HS-27A (cell line): ENCODE data around the gene RAP2C.

Source experiments
- DNase-seq: peaks from one replicate; pipeline ENCODE4 v3.0.0-alpha.2; 2012; ENCODE audit warnings: low read depth, missing footprints

RAP2C gene

DNA sequence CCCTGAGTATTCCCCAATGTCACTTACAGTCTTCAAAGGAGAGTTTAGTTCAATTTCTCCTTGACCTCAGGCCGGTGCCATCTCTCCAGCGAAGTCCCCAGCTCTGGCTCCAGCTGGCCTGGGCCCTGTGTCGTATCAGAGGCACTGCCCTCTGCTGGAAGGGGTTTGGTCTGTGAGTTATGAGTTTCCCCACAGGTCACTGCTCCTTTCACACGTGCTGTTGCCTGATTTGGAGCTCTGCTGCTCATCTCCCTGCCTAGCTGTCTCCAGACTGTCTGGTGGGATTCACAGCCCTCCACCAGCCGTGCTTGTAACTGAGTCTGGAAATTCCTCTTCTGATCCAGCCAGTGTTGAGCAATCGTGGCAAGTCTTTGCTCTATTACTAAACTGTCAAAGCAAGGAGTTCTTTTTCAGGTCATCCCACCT is at the start of gene RAP2C:
TSS of gene RAP2C (minus strand) at position 105 of the 426 bp plus-strand sequence. CDS start 2,179 bp downstream, outside the sequence.
- peak; percentile 24 for DNase-seq

DNA sequence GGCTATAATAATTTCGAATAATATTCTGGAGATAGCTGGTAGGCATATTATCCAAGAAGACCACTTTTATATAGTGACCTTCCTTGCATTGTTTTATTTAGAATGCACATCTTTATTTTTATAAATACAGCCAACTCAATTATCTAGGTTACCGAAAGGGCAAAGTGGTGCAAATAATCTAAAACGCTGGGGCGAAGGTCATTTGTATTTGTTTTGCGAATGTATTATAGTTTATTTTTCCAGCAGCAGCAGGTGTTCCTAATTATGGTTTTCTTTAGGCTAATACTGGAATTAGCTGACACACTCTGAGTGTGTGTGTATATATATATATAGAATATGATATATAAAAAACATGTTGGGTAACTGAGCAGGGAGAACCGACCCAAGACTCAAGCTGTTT is 48.1 kb upstream of the RAP2C start:
- DNase-seq = no peak

DNA sequence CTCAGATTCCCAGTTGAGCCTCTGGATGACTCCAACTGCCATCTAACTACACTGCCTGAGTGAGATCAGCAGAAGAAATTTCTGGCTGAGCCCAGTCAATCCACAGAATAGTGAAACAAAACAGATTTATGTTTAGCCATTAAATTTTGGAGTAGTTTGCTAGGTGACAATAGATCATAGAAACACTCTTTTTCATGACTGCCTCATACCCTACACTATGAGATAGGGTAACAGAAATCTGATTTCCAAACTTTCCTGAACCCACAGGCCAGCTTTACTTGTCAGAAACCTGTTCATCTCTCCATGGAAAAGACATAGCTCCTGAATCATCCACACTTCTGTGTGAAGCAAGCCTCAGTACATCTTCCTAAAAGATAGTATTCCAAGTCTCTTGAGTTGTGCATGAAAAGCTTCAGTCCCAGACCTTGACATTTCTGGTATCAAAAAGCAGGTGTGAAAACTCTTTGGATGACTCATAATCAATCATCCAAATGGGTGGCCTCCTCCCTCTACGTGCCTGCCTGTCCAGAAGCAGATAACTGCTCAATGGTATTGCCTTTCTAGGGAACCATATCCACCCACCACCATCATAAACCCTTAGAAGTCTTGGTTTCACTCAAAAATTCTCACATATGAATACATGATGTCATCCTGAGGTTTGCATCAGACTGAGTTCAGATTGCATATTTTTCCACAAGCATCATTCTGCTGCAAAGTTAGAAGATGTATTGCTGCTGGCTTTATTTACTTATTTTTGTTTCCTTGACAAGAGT is 47.5 kb upstream of the RAP2C start:
- no peak for DNase-seq

DNA sequence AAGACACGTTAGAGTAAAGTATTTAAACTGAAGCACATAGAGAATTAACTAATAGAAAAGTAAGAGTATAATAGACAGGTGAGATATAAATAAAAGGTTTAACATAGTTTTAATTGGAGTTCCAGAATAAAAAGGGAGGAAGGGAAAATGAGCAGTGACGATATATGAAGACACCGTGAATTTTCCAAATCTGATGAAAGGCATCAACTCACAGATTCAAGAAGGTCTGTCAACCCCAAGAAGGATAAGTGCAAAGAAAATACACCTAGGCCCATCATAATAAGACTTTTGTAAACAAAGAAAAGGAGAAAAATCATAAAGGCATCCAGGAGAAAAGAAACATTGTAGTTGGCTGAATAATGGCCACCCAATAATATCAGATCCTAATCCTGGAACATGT is 43.9 kb upstream of the RAP2C start:
- DNase-seq = no peak

DNA sequence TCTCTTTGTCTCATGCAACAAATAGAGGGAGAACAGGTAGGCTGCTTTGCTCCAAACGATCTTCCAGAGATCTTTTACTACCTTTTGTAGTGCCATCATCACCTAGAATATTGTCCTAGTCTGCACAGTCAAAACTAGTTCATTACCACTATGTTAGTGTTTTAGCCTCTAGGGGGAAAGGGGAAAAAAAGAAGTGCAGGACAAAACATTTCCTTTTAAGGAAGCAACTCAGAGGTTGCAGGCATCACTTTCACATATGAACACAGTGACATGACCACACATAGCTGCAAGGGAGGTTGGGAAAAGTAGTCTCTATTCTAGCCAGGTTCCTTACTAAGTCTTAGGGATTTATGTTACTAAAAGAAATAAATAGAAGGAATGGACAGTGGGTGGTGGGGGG is 39.3 kb upstream of the RAP2C start:
- no peak for DNase-seq

DNA sequence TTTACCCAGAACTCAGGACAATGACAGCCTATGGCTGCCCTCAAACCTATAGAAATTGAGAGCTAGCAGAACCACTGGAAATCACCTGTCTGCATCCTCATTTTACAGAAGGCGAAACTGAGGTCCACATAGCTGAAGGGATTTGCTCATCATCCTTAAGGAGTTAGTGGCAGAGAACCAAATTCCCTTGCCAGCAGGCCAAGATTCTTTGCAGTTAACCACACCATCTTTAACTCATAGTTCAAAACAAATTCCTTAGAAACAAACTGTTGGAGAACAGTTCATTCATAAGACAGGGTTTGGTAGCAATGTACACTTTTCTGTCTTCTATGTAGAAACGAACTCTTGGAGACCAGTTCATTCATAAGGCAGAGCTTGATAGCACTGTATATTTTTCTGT is 37.9 kb upstream of the RAP2C start:
- DNase-seq = no peak

DNA sequence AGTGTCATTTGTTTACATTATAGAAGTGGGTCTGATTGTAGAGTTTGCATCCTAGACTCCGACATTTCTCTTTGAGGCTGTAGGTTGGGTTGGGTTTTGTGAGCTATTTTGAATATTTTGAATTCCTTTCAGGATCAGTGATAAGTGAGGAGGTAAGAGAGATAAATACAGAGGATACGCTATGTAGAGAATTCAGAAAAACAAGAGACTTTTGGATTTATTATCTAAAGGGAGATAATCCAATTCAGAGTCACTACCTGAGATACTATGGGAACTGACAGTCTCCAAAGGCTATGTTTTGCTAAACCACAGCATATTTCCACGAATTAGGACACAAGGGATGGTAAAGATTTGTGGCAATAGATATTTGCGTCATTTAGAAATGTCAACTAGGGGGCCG is 16.9 kb upstream of the RAP2C start:
- DNase-seq = no peak

DNA sequence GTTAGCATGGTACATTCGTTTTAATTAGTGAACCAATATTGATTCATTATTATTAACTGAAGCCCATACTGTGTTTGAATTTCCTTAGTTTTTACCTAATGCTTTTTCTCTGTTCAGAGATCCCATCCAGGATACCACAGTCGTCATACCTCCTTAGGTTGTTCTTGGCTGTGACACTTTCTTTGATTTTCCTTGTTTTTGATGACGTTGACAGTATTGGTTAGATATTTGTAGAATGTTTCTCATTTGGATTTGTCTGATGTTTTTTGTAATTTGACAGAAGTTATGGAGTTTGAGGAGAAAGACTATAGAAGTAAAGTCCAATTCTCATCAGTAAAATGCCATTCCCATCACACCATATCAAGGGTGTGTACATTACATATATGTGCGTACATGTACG is 16.2 kb upstream of the RAP2C start:
- DNase-seq = no peak

DNA sequence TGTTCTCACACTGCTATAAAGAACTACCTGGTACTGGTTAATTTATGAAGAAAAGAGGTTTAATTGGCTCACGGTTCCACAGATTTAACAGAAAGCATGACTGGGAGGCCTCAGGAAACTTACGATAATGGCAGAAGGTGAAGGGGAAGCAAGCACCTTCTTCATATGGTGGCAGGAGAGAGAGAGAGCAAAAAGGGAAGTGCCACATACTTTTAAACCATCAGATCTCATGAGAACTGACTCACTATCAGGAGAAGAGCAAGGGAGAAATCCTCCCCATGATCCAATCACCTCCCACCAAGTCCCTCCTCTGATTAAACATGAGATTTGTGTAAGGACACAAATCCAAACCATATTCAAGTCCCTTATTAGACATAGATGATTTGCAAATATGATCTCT is 12.3 kb upstream of the RAP2C start:
- no peak for DNase-seq

DNA sequence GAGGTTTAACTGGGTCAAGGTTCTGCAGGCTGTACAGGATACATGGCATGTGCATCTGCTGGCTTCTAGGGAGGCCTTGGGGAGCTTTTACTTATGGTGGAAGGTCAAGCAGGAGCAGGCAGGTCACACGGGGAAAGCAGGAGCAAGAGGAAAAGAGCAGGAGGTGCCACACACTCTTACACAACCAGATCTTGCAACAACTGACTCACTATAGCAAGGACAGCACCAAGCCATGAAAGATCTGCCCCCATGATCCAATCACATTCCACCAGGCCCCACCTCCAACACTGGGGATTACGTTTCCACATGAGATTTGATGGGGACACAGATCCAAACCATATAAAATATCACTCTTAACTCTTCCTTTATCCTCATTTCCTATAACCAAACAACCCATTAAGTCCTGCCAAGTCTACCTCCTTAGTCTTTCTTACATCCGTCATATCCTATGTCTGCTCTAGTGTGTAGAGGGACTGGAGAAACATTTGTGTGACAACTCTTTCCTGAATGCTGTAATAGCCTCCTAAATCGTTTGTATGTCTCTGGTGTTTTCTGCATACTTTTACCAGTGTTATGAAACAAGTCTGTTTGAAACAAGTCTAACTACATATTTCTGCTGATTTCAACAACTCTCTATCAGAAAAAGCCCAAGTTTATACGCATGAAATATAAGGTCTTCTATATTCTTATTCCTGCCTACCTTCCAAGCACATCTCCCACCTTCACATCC is 8.3 kb upstream of the RAP2C start:
- no peak for DNase-seq

DNA sequence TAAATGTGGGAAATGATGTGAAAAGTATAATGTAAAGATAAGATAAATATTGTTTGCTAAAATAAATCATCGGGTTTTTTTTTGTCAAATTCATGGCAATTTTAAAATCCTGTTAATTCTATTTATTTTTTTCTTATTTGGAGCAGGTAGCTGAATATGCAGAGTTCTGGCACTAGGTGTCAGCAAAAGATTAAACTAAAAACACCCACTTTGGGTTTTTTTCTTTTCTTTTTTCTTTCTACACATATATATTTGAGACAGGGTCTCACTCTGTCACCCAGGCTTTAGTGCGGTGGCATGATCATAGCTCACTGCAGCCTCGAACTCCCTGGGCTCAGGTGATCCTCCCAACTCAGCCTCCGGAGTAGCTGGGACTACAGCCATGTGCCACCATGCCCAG is 6.9 kb upstream of the RAP2C start:
- no peak for DNase-seq

DNA sequence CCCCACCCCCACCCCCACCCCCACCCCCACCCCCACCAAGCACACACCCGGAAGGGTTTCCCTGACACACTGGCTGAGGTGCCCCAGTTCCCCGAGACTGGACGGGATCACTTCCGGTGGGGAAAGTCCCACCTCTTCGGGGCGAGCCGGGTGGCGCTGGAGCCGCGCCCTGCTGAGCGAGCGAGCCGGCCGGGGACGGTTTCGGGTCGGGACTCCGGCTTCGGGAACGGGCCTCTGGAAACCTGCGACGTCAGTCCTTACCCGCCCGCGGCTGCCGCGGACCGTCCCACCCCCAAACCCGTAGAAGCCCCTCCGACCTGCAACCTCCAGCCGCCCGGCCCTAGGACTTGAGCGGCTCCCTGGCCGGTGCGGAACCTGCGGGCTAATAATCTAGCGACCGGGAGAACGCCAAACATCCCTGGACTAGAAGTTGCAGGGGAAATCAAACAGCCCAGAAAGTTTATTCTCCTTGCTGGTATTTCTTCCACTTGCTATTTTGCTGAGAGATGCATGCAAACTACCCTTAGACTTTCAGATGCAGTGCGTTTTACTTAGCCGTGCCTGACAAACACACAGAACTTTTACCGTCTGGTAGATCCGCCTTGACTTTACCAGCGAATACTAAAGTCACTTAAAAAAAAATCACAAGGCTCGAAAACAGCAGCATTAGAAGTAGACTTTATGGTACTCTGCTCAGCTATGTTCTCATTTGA is 991 bp downstream of the RAP2C start:
- DNase-seq = peak; percentile 40

DNA sequence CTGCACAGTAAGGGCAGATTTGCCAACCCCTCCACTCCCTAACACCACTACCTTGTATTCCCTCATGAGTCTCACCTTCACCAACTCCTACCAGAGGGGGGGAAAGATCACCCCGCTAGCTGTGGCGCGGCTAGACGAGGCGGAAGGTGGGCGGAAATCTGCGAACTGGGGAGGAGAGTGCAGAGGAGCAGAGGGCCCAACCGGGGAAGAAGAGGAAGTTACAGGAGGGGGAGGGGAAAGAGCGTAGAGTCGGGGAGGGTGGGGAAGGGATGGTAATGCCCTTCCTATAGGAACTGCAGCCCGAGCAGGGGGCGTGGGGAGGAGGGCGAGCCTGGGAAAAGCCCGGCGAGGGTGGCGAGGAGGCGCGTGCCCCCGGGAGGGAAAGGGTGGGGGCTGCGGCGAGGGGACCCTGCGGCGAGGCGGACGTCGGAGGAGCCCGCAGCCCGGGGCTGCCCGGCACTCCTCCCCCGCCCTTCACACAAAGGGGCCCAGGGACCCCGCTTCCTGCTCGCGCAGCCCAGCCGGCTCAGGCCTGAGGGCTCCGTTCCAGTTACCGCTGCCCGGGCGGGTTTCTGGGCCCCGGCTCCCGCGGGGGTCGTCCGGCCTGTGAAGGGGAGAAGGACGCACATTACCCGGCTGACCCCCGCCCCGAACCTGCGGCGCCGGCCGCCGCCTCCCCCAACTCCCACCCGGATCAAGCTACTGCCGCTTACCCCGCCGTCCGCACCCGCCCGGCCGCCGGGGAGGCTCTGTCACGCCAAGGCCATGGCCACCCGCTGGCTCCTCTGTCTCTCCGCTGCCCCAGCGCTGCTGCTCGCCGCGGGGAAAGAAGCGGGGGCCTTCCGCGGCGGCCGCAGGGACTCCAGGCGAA is 1.8 kb downstream of the RAP2C start:
- DNase-seq = peak; percentile 51

DNA sequence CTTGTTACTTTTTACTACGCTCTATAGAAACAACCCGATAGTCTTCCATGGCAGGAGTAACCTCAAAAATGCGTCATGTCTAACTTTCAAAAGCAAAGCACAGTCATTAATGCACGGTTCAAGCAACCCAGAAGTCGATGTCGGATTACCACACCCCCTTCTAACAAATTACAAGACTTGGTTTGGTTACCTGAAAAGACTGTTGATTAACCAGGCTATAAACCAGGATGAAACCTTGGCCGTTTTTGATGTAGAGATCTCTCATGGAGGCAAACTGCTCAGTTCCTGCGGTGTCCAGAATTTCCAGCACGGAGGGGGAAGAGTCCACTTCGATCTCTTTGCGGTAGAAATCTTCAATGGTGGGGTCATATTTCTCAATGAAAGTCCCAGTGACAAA is 2.4 kb downstream of the RAP2C start:
- no peak for DNase-seq

DNA sequence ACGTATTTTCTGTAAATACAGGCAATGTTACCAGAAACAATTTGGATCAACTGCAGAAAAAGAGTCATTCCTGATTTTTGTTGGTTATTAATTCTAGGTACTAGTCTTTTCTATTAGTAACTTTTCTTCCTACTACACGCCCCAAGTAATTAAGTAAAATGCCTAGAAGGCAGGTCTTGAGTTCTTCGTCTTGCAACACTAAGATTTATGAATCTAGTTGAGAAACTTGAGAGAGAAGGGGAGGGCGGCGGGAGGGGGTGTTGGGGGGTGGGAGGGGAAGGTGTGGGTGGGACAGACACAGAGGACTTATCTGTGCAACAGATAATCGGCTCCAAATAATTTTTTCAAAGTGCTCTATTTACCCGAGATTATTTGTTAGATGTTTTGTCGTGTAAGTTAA is 3.0 kb downstream of the RAP2C start:
- no peak for DNase-seq

DNA sequence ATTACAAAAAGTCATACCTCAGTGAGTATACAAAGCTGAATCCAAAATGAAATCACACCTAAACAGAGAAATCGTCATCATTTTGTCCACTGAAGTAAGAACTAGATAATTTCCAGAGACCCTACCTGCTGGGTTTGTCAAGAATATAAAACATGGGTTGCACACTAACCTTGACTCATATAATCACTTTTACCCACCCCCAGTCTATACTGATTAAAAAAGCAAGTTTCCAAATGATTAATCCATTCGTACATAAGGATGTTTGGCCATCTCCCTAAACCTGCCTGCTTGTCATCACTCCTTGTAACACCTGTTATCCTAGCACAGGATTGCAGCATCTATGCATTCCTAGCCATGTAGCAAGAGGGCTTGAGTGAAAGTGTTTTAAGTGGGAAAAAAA is 4.7 kb downstream of the RAP2C start:
- no peak for DNase-seq

DNA sequence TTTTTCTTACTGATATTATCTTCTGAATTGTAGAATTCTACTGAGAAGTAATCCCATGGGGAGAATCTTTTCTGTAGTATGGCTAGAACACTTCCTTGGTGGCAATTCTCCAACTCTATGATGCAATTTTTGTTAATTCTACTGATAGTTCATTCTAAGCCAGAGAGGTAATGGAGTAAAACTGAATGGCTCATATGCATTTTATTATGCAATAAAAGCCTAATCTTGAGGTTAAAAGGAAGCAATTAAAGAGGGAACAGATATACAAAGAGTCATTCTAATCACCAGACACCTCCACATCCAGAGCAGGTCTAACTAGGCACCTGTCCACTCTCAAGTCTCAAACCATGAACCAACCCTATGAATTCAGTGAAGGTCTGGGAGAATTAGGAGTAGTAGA is 9.7 kb downstream of the RAP2C start:
- no peak for DNase-seq

DNA sequence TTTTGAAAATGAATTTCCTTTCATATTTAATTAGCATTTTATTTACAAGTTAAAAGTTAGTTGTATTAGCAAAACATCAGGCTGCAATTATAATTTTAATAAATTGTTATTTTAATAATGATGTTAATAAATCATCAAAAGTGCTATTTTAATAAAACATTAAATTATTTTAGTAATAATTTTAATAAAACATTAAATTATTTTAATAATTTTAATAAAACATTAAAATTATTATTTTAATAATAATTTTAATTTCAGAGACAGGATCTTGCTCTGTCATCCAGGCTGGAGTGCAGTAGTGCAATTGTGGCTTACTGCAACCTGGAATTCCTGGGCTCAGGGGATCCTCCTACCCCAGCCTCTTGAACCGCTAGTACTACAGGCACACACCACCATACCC is 10.8 kb downstream of the RAP2C start:
- no peak for DNase-seq

DNA sequence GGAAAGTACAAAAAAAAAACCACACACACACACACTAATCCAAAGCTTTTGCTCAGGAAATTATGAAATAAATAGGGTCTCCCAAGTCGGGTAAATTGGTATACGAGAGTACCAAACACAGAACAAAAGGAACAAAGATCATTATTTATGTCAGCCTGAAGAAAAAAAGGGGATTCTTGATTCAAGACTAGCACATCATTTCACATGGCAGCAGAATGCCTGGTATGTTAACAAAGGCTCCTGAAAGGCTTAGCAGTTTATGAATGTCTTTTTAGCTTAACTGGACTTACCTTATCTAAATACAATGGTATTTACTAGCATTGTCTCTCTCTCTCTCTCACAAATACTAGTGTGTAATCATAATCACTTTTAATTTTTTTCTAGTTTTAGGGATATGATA is 11.3 kb downstream of the RAP2C start:
- no peak for DNase-seq

DNA sequence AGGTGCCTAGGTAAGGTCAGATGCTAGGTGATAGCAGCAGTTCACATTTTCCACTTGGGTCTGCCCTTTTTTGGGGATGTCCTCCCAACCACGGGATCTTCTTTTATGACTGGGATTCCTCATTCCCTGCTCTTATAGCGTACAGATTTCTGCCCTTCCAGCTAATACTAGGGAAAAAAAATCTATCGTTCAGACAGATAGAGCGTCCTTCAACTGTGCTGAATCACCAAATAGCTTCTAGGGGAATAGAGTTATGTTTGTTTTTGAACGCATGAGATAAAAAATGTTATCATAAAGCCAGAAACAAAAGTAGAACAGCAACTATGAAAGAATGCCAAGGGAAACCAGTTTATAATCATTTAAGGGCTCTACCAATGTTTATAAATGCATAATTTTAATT is 13.0 kb downstream of the RAP2C start:
- DNase-seq = no peak

DNA sequence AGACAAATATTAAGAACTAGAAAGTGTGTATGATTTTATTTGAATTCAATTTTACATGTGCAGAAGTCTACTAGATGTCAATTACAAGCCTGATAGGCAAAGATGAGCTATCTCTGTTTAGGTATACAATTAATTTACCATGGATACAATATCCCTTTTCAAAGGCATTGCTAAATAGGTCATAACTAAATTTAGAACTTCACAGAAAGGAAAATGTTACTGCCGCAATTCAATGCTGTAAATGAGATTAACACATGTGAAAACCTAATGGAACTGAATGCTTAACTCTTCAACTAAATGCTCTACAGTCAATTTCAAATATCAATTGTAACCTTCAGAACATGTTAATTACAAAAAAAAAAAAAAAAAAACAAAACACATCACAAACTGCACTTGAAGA is 14.6 kb downstream of the RAP2C start:
- DNase-seq = no peak

DNA sequence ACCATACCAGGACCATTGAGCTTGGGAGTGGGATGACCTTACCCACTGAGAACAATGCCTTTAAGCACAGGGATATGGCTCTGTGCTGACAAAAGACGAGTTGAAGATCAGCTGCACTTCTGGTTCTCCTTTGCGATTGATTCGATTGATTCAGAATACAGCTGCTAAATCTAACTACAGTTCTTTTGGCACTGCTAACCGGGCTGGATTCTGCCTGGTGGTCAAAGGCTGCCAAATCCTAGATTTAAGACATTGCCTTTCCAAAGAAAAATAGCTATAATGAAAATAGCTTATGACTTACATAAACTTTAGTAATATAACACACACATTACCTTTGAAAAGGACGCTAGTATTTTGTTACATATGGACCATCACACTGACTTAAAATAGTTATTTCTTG is 18.3 kb downstream of the RAP2C start:
- DNase-seq = no peak
